Measurements from ENCODE around the gene FFAR4. TPM values are rescaled to one million over a fixed set of nuclear protein-coding genes. Genes with fewer than 3 reads are reported as not detected.

Gene FFAR4
- total RNA-seq, 1 donor from 2014 or later = 0.04 TPM

- no peak overlapping the region for H2AFZ ChIP-seq (replicated peaks)
- TF ChIP-seq EZH2phosphoT487 (IDR thresholded peaks at IDR 0.05) (no peak), EZH2 (IDR thresholded peaks at IDR 0.05) (no peak), CTCF (IDR thresholded peaks at IDR 0.05) (no peak)
- H3K27ac Mint-ChIP-seq = no peak overlapping the region
Observed at GRCh38 chr10:93599335-93599734, 32.9 kb downstream of the FFAR4 start.

GRCh38 chr10:93599778-93600177 is 33.3 kb downstream of the FFAR4 start:
- Mint-ChIP-seq H3K4me1 (peaks cover 21% of the 10 kb centered on the region), H3K9me3 (peaks cover 2% of the 10 kb centered on the region), H3K27me3 (ENCODE audit: insufficient read depth, low read depth) (peaks cover 40% of the 10 kb centered on the region), H3K36me3 (no peaks in the 10 kb centered on the region), H3K4me3 (peak overlapping the region; percentile 77), H3K27ac (no peak overlapping the region)
- Histone ChIP-seq H3K4me2 (no peak overlapping the region), H3F3A (ENCODE audit: low read depth) (peaks cover 6% of the 10 kb centered on the region), H4K20me1 (ENCODE audit: low read depth) (no peaks in the 10 kb centered on the region), H3K27ac (no peak overlapping the region), H3K36me3 (no peaks in the 10 kb centered on the region), H3K79me2 (ENCODE audit: low read depth) (no peaks in the 10 kb centered on the region), H3K4me3 (no peak overlapping the region), H3K9me3 (ENCODE audit: low read depth) (no peaks in the 10 kb centered on the region), H3K4me1 (peaks cover 11% of the 10 kb centered on the region), H2AFZ (replicated peaks) (no peak overlapping the region), H3K9ac (no peak overlapping the region), H3K27me3 (peaks cover 72% of the 10 kb centered on the region)
- TF ChIP-seq CTCF (IDR thresholded peaks at IDR 0.05) (no peak), EZH2 (IDR thresholded peaks at IDR 0.05) (no peak), EZH2phosphoT487 (IDR thresholded peaks at IDR 0.05) (no peak)
- no peak for DNase-seq (ENCODE audit: low spot score)

More at GRCh38 chr10:93599335-93599734, 32.9 kb downstream of the FFAR4 start:
- H3K4me1 ChIP-seq = peaks cover 11% of the 10 kb centered on the region
- no peaks in the 10 kb centered on the region for H3K9me3 ChIP-seq (ENCODE audit: low read depth)
- no peak overlapping the region for H3K4me3 ChIP-seq
- Mint-ChIP-seq H3K36me3 (no peaks in the 10 kb centered on the region), H3K4me3 (no peak overlapping the region), H3K4me1 (peaks cover 18% of the 10 kb centered on the region), H3K9me3 (peaks cover 2% of the 10 kb centered on the region), H3K27me3 (ENCODE audit: insufficient read depth, low read depth) (peaks cover 36% of the 10 kb centered on the region)
- H3K27me3 ChIP-seq = peaks cover 67% of the 10 kb centered on the region
- no peaks in the 10 kb centered on the region for H4K20me1 ChIP-seq (ENCODE audit: low read depth)
- H3K4me2 ChIP-seq = no peak overlapping the region
- no peaks in the 10 kb centered on the region for H3K36me3 ChIP-seq
- no peak overlapping the region for H3K27ac ChIP-seq
- H3K79me2 ChIP-seq (ENCODE audit: low read depth) = no peaks in the 10 kb centered on the region
- peaks cover 6% of the 10 kb centered on the region for H3F3A ChIP-seq (ENCODE audit: low read depth)
- no peak overlapping the region for H3K9ac ChIP-seq
- DNase-seq (ENCODE audit: low spot score) = no peak

GRCh38 chr10:93600446-93601145 is 34.1 kb downstream of the FFAR4 start:
- Mint-ChIP-seq H3K27me3 (ENCODE audit: insufficient read depth, low read depth) (peaks cover 42% of the 10 kb centered on the region), H3K4me3 (peak overlapping the region; percentile 77), H3K36me3 (no peaks in the 10 kb centered on the region), H3K4me1 (peaks cover 18% of the 10 kb centered on the region), H3K9me3 (peaks cover 2% of the 10 kb centered on the region), H3K27ac (no peak overlapping the region)
- Histone ChIP-seq H3K9me3 (ENCODE audit: low read depth) (no peaks in the 10 kb centered on the region), H4K20me1 (ENCODE audit: low read depth) (no peaks in the 10 kb centered on the region), H2AFZ (replicated peaks) (no peak overlapping the region), H3K4me3 (peak overlapping the region; percentile 62), H3K79me2 (ENCODE audit: low read depth) (no peaks in the 10 kb centered on the region), H3F3A (ENCODE audit: low read depth) (peaks cover 6% of the 10 kb centered on the region), H3K36me3 (no peaks in the 10 kb centered on the region), H3K27ac (no peak overlapping the region), H3K9ac (no peak overlapping the region), H3K27me3 (peaks cover 80% of the 10 kb centered on the region), H3K4me1 (peaks cover 11% of the 10 kb centered on the region), H3K4me2 (peak overlapping the region; percentile 95)
- TF ChIP-seq EZH2 (IDR thresholded peaks at IDR 0.05) (peak; percentile 10), EZH2phosphoT487 (IDR thresholded peaks at IDR 0.05) (no peak)
- DNase-seq (ENCODE audit: low spot score) = peak; percentile 48

GRCh38 chr10:93601146-93601773 is 34.8 kb downstream of the FFAR4 start, which contains the start of gene RBP4:
RBP4 (minus strand) TSS chr10:93601235; CDS start chr10:93601028, 207 bp downstream.
- Mint-ChIP-seq H3K36me3 (no peaks in the 10 kb centered on the region), H3K27ac (no peak within 1 kb of the TSS), H3K4me1 (peaks cover 17% of the 10 kb centered on the region), H3K4me3 (peak within 1 kb of the TSS; percentile 77), H3K9me3 (peaks cover 2% of the 10 kb centered on the region), H3K27me3 (ENCODE audit: insufficient read depth, low read depth) (peaks cover 42% of the 10 kb centered on the region)
- no peaks in the 10 kb centered on the region for H3K36me3 ChIP-seq
- no peaks in the 10 kb centered on the region for H3K79me2 ChIP-seq (ENCODE audit: low read depth)
- peak within 1 kb of the TSS; percentile 63 for H2AFZ ChIP-seq (replicated peaks)
- peak; percentile 93 for TF ChIP-seq EZH2 (IDR thresholded peaks at IDR 0.05)
- no peak for TF ChIP-seq CTCF (IDR thresholded peaks at IDR 0.05)
- TF ChIP-seq EZH2phosphoT487 (IDR thresholded peaks at IDR 0.05) = peak; percentile 95
- peak within 1 kb of the TSS; percentile 62 for H3K4me3 ChIP-seq
- peaks cover 86% of the 10 kb centered on the region for H3K27me3 ChIP-seq
- no peaks in the 10 kb centered on the region for H4K20me1 ChIP-seq (ENCODE audit: low read depth)
- no peak within 1 kb of the TSS for H3K9ac ChIP-seq
- H3F3A ChIP-seq (ENCODE audit: low read depth) = peaks cover 6% of the 10 kb centered on the region
- H3K9me3 ChIP-seq (ENCODE audit: low read depth) = no peaks in the 10 kb centered on the region
- H3K4me2 ChIP-seq = peak within 1 kb of the TSS; percentile 95
- H3K27ac ChIP-seq = no peak within 1 kb of the TSS
- DNase-seq (ENCODE audit: low spot score) = peak; percentile 55
- H3K4me1 ChIP-seq = peaks cover 11% of the 10 kb centered on the region
